Measurements from ENCODE around the gene WDFY4. TPM values are rescaled to one million over a fixed set of nuclear protein-coding genes. Genes with fewer than 3 reads are reported as not detected.

Gene WDFY4
- total and polyA plus RNA-seq, 2 experiments from 2014 or later, result 0.14 TPM; not detected in 1

GRCh38 chr10:48693206-48693605 lies 8.5 kb downstream of the WDFY4 start:
- Histone ChIP-seq H3K4me3 (no peak overlapping the region), H3K27me3 (ENCODE audit: insufficient read depth) (no peaks in the 10 kb centered on the region), H3K79me2 (replicated peaks; ENCODE audit: insufficient read depth) (no peaks in the 10 kb centered on the region), H4K20me1 (replicated peaks; ENCODE audit: insufficient read depth) (no peaks in the 10 kb centered on the region), H3F3A (replicated peaks; ENCODE audit: low read depth) (no peaks in the 10 kb centered on the region), H3K36me3 (ENCODE audit: insufficient read depth) (no peaks in the 10 kb centered on the region), H3K4me1 (ENCODE audit: insufficient read depth) (no peaks in the 10 kb centered on the region), H3K4me2 (no peak overlapping the region), H3K27ac (ENCODE audit: low read depth) (no peak overlapping the region), H2AFZ (0 out of 2 replicates have a peak overlapping the region, but pooled peaks have one; percentile 9), H3K9me2 (ENCODE audit: insufficient read depth) (peaks cover 4% of the 10 kb centered on the region; the same call in 1 of the 2 replicates)
- Mint-ChIP-seq H3K36me3 (ENCODE audit: low read depth) (no peaks in the 10 kb centered on the region; the same call in 2 of the 3 replicates), H3K4me1 (peaks cover 12% of the 10 kb centered on the region), H3K27ac (no peak overlapping the region), H3K9me3 (peaks cover 5% of the 10 kb centered on the region; the same call in 2 of the 3 replicates), H3K4me3 (no peak overlapping the region), H3K27me3 (ENCODE audit: insufficient read depth, low read depth, poor library complexity) (peaks cover 4% of the 10 kb centered on the region)
- ATAC-seq, result no peak
- TF ChIP-seq STAT1 (IDR thresholded peaks at IDR 0.05; ENCODE audit: unreplicated experiment) (no peak), ZNF114 (CRISPR knock-in tag; IDR thresholded peaks at IDR 0.05) (no peak), CREB1 (CRISPR knock-in tag; IDR thresholded peaks at IDR 0.05; ENCODE audit: low read depth) (no peak), JUNB (IDR thresholded peaks at IDR 0.05; ENCODE audit: unreplicated experiment) (no peak)
- no peak for DNase-seq (ENCODE audit: low spot score)

GRCh38 chr10:48694371-48695030 lies 9.8 kb downstream of the WDFY4 start:
- H3K4me3 Mint-ChIP-seq, result no peak overlapping the region

More at GRCh38 chr10:48694371-48695030, 9.8 kb downstream of the WDFY4 start:
- H3K36me3 ChIP-seq (ENCODE audit: insufficient read depth), result no peaks in the 10 kb centered on the region
- DNase-seq (ENCODE audit: low spot score) (no peak), ATAC-seq (no peak)
- Mint-ChIP-seq H3K36me3 (ENCODE audit: low read depth) (no peaks in the 10 kb centered on the region; the same call in 2 of the 3 replicates), H3K27ac (no peak overlapping the region), H3K9me3 (peaks cover 5% of the 10 kb centered on the region; the same call in 2 of the 3 replicates), H3K27me3 (ENCODE audit: insufficient read depth, low read depth, poor library complexity) (peaks cover 4% of the 10 kb centered on the region), H3K4me1 (peaks cover 12% of the 10 kb centered on the region)
- H2AFZ ChIP-seq, result no peak overlapping the region
- H3K4me1 ChIP-seq (ENCODE audit: insufficient read depth), result no peaks in the 10 kb centered on the region
- no peaks in the 10 kb centered on the region for H3K79me2 ChIP-seq (replicated peaks; ENCODE audit: insufficient read depth)
- H3F3A ChIP-seq (replicated peaks; ENCODE audit: low read depth), result no peaks in the 10 kb centered on the region
- H3K9me2 ChIP-seq (ENCODE audit: insufficient read depth), result peaks cover 4% of the 10 kb centered on the region; the same call in 1 of the 2 replicates
- TF ChIP-seq REST (IDR thresholded peaks at IDR 0.05; ENCODE audit: unreplicated experiment), result no peak
- TF ChIP-seq NANOG (IDR thresholded peaks at IDR 0.05; ENCODE audit: borderline replicate concordance), result no peak
- no peak overlapping the region for H3K4me2 ChIP-seq
- H4K20me1 ChIP-seq (replicated peaks; ENCODE audit: insufficient read depth), result no peaks in the 10 kb centered on the region
- no peaks in the 10 kb centered on the region for H3K27me3 ChIP-seq (ENCODE audit: insufficient read depth)
- no peak overlapping the region for H3K4me3 ChIP-seq
- H3K27ac ChIP-seq (ENCODE audit: low read depth), result no peak overlapping the region
